Choroid plexus epithelial cell (primary cell): ENCODE results near the gene SEMA3F.

Experiments
- DNase-seq: peaks from one replicate; pipeline ENCODE4 v3.0.0-alpha.2; 2010; ENCODE audit warnings: low read depth
- H3K4me3 ChIP-seq: 2 replicates; pipeline ENCODE4 v1.5.1; 2011; ENCODE audit warnings: low read depth, mild to moderate bottlenecking, control low read depth, low read length, moderate library complexity
- CTCF ChIP-seq: conservative IDR thresholded peaks from 2 replicates; pipeline ENCODE4 v1.5.1; 2011; ENCODE audit warnings: low read depth, mild to moderate bottlenecking, control low read depth, inconsistent platforms, low read length, moderate library complexity

SEMA3F gene

GRCh38 chr3:50184242-50184978 is 29.3 kb downstream of the SEMA3F start:
- TF ChIP-seq CTCF, result no peak
- no peak overlapping the region for H3K4me3 ChIP-seq
- DNase-seq, result no peak

- DNase-seq, result no peak
- no peak overlapping the region for H3K4me3 ChIP-seq
- no peak for TF ChIP-seq CTCF
Measured at GRCh38 chr3:50185230-50185629, 30.1 kb downstream of the SEMA3F start.

- no peak for TF ChIP-seq CTCF
- H3K4me3 ChIP-seq, result no peak overlapping the region
- DNase-seq, result no peak
Measured at GRCh38 chr3:50186096-50186495, 31.0 kb downstream of the SEMA3F start.

- TF ChIP-seq CTCF, result no peak
- H3K4me3 ChIP-seq, result no peak overlapping the region
- no peak for DNase-seq
Measured at GRCh38 chr3:50187750-50188149, 32.6 kb downstream of the SEMA3F start.

- H3K4me3 ChIP-seq, result no peak overlapping the region
- TF ChIP-seq CTCF, result peak; percentile 95
- DNase-seq, result peak; percentile 89
Measured at GRCh38 chr3:50189274-50189673, 34.1 kb downstream of the SEMA3F start.

GRCh38 chr3:50189989-50190388 is 34.9 kb downstream of the SEMA3F start:
- no peak overlapping the region for H3K4me3 ChIP-seq
- no peak for TF ChIP-seq CTCF
- no peak for DNase-seq

GRCh38 chr3:50190936-50191660 is 36.0 kb downstream of the SEMA3F start, which contains the start of gene GNAT1:
Gene GNAT1 (plus strand): TSS chr3:50191610. CDS start chr3:50191726, 116 bp downstream.
- no peak within 1 kb of the TSS for H3K4me3 ChIP-seq
- TF ChIP-seq CTCF, result no peak
- no peak for DNase-seq
